HG03558 (cell line): ENCODE results near the gene EARS2.
"Not testable (repeated sequence)": the region's sequence is repeated elsewhere in the genome, so short reads cannot be mapped to it uniquely, and the experiment has no call there.

Experiments used
- ATAC-seq: cut with Tn5 transposase; IDR thresholded peaks from one replicate; pipeline ENCODE4 v1.9.1; 2021; ENCODE audit warnings: moderate number of reproducible peaks; ENCODE audit not compliant: unreplicated experiment; ENCODE audit errors: extremely low read depth

EARS2 gene

DNA sequence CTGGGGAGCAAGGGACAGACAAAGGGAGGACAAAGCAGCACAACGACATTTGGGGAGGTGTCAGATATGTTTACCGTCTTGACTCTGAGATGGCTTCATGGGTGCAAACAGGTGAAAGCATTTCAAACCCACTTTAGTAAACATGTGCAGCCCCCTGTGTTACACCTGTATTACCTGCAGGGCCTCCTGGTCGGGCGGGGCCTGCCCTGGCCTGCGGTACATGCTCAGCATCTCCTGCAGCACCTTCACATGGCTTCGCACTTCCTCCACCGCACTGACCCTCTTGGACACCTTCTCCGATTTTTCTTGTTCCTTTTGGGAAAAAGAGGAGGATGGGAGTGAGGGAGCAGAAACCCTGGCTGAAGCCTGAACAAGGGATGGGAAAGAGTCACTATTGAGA is 71.3 kb downstream of the EARS2 start:
- ATAC-seq: no peak

DNA sequence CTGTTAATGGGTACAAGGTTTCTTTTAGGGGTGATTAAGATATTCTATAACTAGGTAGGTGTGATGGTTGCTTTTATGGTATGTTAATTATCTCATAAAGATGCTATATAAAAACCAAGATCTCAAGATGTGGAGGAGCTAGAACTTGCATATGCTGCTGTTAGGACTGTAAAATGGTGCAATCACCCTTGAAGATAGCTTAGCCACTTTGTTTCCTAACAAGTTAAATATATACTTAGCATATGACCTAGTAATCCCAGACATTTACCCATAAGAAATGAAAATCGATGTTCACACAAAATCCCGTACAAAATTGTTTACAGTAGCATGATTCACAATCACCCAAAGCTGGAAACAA is 71.9 kb downstream of the EARS2 start:
- ATAC-seq: no peak

DNA sequence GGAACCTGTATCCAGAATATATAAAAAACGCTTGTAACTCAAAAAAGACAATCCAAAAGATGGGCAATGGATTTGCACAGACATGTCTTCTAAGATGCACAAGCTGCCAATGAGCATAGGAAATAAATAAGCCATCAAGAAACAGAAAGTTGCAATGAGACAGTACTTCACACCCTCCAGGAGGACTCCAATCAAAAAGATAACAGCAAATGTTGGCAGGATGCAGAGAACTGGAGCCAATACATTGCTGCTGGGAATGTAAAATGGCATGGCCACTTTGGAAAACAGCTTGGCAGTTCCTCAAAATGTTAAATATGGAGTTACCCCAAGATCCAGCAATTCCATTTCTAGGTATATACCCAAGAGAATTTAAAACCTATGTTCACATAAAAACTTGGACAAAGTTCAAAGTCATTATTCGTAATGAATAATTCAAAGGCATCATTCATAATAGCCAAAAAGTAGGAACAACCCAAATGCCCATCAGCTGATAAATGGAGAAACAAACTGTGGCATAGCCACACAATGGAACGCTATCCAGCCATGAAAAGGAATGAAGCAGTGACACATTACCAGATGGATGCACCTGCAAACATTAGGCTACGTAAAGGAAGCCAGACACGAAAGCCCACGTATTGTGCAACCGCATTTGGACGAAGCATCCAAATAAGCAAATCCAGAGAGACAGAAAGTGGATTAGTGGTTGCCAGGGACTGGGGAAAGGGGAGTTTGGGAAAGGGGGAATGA is 72.5 kb downstream of the EARS2 start:
- ATAC-seq: no peak

DNA sequence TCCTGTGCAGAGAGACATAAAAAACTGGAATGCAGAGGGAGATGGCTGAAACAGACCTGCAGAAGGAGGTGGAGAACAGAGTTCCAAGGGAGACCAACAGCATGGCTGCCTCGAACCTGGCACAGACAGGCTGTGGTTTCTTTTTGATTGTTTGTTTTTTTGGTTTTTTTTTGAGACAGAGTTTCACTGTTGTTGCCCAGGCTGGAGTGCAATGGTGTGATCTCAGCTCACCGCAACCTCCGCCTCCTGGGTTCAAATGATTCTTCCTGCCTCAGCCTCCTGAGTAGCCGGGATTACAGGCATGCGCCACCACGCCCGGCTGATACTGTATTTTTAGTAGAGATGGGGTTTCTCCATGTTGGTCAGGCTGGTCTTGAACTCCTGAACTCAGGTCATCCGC is 73.7 kb downstream of the EARS2 start:
- not testable (repeated sequence) for ATAC-seq

DNA sequence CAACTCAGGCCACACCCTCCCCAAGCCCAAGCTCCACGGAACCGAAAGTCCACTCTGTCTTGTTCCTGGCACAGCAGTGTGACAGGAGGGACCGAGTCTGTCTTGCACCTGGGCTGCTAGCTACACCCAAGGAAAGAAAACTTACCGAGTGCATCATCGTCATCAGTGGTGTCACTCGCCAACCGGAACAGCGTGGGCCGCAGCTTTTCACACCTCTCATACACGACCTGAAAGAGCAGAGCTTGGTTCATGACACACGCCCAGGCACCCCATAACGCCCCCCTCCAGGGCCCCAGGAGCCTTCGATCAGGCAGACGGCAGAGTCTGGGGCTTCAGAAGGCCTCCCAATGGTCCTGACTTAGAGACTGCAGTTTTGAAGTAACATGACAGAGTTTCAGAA is 74.4 kb downstream of the EARS2 start:
- ATAC-seq: no peak

DNA sequence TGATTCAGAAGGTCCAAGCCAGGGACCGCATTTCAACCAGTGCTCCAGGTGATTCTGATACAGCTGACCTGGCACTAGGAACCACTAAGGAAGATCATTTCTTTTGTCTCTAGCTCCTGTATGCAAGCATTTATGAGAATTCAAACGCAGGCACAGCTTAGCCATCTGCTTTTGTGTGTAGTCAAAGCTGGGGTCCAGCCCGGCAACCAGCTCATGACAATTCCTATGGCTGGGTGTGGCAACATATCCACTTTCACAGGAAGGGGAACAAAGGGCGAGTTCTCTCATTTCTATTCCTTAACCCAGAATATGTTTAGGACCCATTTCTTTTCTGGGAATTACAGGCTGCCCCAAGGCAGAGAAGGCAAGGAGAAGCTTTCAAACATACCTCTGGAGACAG is 76.9 kb downstream of the EARS2 start:
- ATAC-seq: no peak

DNA sequence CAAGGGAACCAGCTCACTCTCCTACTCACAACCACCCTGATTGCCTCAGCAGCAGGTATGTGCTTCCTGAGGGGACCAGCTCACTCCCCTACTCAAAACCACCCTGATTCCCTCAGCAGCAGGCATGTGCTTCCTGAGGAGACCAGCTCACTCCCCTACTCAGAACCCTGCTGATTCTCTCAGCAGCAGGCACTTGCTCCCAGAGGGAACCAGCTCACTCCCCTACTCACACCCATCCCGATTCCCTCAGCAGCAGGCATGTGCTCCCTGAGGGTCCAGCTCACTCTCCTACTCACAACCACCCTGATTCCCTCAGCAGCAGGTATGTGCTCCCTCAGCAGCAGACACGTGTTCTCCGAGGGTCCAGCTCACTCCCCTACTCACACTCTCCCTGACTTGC is 78.0 kb downstream of the EARS2 start:
- no peak for ATAC-seq

DNA sequence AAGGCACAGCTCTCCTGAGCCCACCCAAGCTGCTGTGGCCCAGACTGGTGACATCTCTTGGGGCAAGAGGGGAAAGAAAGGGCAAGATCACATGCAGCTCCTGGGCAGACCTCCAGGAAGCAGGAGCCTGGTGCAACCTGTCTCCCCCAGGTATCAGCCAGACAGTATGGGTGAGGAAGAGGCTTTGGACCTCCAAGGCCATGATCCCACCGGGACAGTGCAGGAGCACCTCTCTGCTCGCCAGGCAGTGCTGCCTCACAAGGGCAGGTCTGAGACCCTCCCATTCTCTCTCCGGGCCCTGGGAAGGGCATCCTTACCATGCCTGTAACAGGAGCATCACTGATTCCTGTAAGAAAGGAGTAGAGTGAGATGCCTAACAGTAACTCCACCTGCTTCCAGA is 78.6 kb downstream of the EARS2 start:
- no peak for ATAC-seq

DNA sequence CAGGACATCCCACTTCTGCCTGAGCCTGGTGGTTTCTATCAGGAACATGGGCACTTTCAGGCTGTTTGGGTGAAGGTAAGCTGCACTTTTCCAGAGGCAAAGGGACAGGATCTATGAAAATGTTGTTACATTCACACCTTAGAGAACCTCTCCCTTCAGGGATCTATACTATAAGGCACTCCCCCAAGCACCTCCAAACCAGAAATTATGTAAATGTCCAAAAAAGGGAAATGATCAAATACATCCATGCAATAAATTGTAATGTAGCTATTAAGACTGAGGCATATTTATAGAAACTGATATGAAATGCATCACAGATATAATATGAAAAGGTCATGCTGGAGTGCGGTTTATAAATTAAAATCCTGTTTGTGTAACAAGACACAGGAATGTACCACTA is 80.9 kb downstream of the EARS2 start:
- ATAC-seq: no peak
